Ovary (tissue), 9 donors: ENCODE measurements around the gene NINL. TPM values are rescaled to one million over a fixed set of nuclear protein-coding genes. Genes with fewer than 3 reads are reported as not detected.

Experiments
- DNase-seq, 5 donors: peaks; one replicate each; pipeline ENCODE4 v3.0.0-alpha.2; 2019 to 2020
- H3K27ac ChIP-seq, 2 donors: fragments of 200-600 bp; one replicate each; pipeline versions ENCODE4 v1.5.1 to v1.8.0; 2019 to 2022
- H3K27me3 ChIP-seq: fragments of 200-600 bp; one replicate; pipeline ENCODE4 v1.8.0; 2022
- H3K36me3 ChIP-seq: fragments of 200-600 bp; sonication (generic); one replicate; pipeline ENCODE4 v1.5.1; 2019
- H3K4me1 ChIP-seq: one replicate; pipeline ENCODE4 v1.8.1; 2013; ENCODE audit warnings: mild to moderate bottlenecking, moderate library complexity; ENCODE audit not compliant: insufficient read depth
- H3K4me3 ChIP-seq: fragments of 200-600 bp; sonication (generic); one replicate; pipeline ENCODE4 v1.5.1; 2017
- H3K9me3 ChIP-seq, 2 donors: fragments of 200-600 bp in 1 of 2; sonication (generic) in 1 of 2; one replicate each; pipeline versions ENCODE4 v1.5.1 to v1.8.1; 2013 to 2019; ENCODE audit warnings: mild to moderate bottlenecking in 1 of 2, moderate library complexity in 1 of 2
- CTCF ChIP-seq, 3 donors: fragments of 450-650 bp in 2 of 3; fragments of 200-600 bp in 1 of 3; IDR thresholded peaks; one replicate each; pipeline versions ENCODE4 v1.5.1 to v1.8.0; 2016 to 2022; ENCODE audit warnings: antibody characterized with exemption in 3 of 3, mild to moderate bottlenecking in 1 of 3
- EP300 ChIP-seq: sonication (generic); formaldehyde crosslinking; IDR thresholded peaks from one replicate; pipeline ENCODE4 v1.6.1; 2017; ENCODE audit warnings: antibody characterized with exemption
- POLR2A ChIP-seq: fragments of 450-650 bp; IDR thresholded peaks from one replicate; pipeline ENCODE4 v1.6.1; 2017; ENCODE audit warnings: antibody characterized with exemption, mild to moderate bottlenecking, moderate library complexity
- WGBS, 3 donors: extraction: QIAGEN DNeasy Blood & Tissue Kit in 1 of 3; methylation state at CpG; one replicate each; pipeline versions ENCODE4 v1.1.5 to v1.1.7; 2013 to 2017; 5-methylcytosine and 5-hydroxymethylcytosine counted together
- intact Hi-C, 4 donors: fragments of 100-400 bp; cut with DNase I; formaldehyde crosslinking; loops; one replicate each; pipeline versions ENCODE4 v1.11.0 to v1.15.1; 2022 to 2023
- polyA plus RNA-seq, 2 donors: library from polyadenylated mRNA; stranded (reverse); fragments of 200-250 nt in 1 of 2; fragments of 350-450 nt in 1 of 2; fragmentation: Illumina TruSeq in 1 of 2; extraction: RNeasy Lipid Tissue Mini Kit (QIAGEN cat#74804) in 1 of 2; gene quantifications; one replicate each; pipeline ENCODE4 v1.2.3, GENCODE V29; 2013 to 2014
- total RNA-seq, 7 donors: library from RNA; depleted of rRNA in 2 of 7; stranded (reverse); fragments of >200 nt in 2 of 7; fragmentation: NEBNext Ultra II Directional in 3 of 7; extraction: Animal tissue kit (Norgen Biotek cat#: 25700) in 3 of 7; gene quantifications; one replicate each; pipeline versions ENCODE4 v1.1.0 to v1.2.4, GENCODE V29; 2016 to 2023
- donor health status: DM: no; HTN: no; CAD: no; lungs with moderate emphysema.
- donor health status: DM: no; HTN: no; CAD: no.
- donor health status: Bipolar disorder and iron deficiency.
- donor health status: DM: yes; HTN: yes; CAD: no.
- donor health status: DM: no; HTN: no; CAD: no.
- donor health status: DM: yes; HTN: yes; CAD: no.

NINL gene
- total and polyA plus RNA-seq, 9 donors, result 10.1 to 33.3 (median 20.3) TPM

- Histone ChIP-seq H3K27me3 (no peaks in the 10 kb centered on the region), H3K27ac (no peak overlapping the region), H3K4me3 (no peak overlapping the region), H3K4me1 (peaks cover 3% of the 10 kb centered on the region), H3K9me3 (no peaks in the 10 kb centered on the region), H3K36me3 (no peaks in the 10 kb centered on the region)
- no peak for TF ChIP-seq EP300
- no peak for TF ChIP-seq POLR2A
- no peak for TF ChIP-seq CTCF (IDR thresholded peaks at IDR 0.05)
- WGBS, 3 donors, result 87 to 89% (median 88%) methylated on average over 3 of the region's 3 CpGs
- no peak for DNase-seq
- intact Hi-C loops, result no loop called here
Measured at GRCh38 chr20:25439328-25439727, 146.0 kb downstream of the NINL start.

- 39 to 41% (median 40%) methylated on average over 4 of the region's 4 CpGs for WGBS, 3 donors
- no peak overlapping the region for H3K27ac ChIP-seq
Measured at GRCh38 chr20:25437153-25437581, 148.2 kb downstream of the NINL start.

GRCh38 chr20:25424536-25424935 is 160.8 kb downstream of the NINL start:
- H3K4me1 ChIP-seq, result no peaks in the 10 kb centered on the region
- H3K9me3 ChIP-seq, result no peaks in the 10 kb centered on the region
- no peak for DNase-seq
- H3K27ac ChIP-seq, result no peak overlapping the region
- 94 to 98% (median 96%) methylated on average over 3 of the region's 3 CpGs for whole genome bisulfite sequencing, 3 donors
- no peak overlapping the region for H3K4me3 ChIP-seq
- TF ChIP-seq EP300, result no peak
- no peak for TF ChIP-seq POLR2A
- no peak for TF ChIP-seq CTCF (IDR thresholded peaks at IDR 0.05)
- no peaks in the 10 kb centered on the region for H3K36me3 ChIP-seq
- intact Hi-C loops, result no loop called here
- H3K27me3 ChIP-seq, result no peaks in the 10 kb centered on the region

More at GRCh38 chr20:25437153-25437581, 148.2 kb downstream of the NINL start:
- TF ChIP-seq POLR2A, result no peak
- TF ChIP-seq CTCF (IDR thresholded peaks at IDR 0.05), result no peak
- no peak for TF ChIP-seq EP300
- Histone ChIP-seq H3K36me3 (no peaks in the 10 kb centered on the region), H3K4me3 (no peak overlapping the region), H3K4me1 (peaks cover 3% of the 10 kb centered on the region), H3K9me3 (no peaks in the 10 kb centered on the region), H3K27me3 (no peaks in the 10 kb centered on the region)
- no peak for DNase-seq
- intact Hi-C loops, result no loop called here

GRCh38 chr20:25422032-25422431 is 163.3 kb downstream of the NINL start:
- no peak overlapping the region for H3K27ac ChIP-seq
- no peaks in the 10 kb centered on the region for H3K9me3 ChIP-seq
- WGBS, 3 donors, result 77 to 86% (median 84%) methylated on average over 4 of the region's 4 CpGs
- no peak for DNase-seq
- H3K4me1 ChIP-seq, result no peaks in the 10 kb centered on the region
- no peaks in the 10 kb centered on the region for H3K36me3 ChIP-seq
- no peaks in the 10 kb centered on the region for H3K27me3 ChIP-seq
- no peak overlapping the region for H3K4me3 ChIP-seq
- intact Hi-C loops, result no loop called here
- TF ChIP-seq EP300, result no peak
- TF ChIP-seq POLR2A, result no peak
- TF ChIP-seq CTCF (IDR thresholded peaks at IDR 0.05), result no peak
